Astrocyte of the cerebellum (primary cell): ENCODE measurements around the gene EMC6.
A peak's percentile ranks its signal among the peaks of the same experiment; 100 is the strongest.

Experiments used
- DNase-seq: peaks from one replicate; pipeline ENCODE4 v3.0.0-alpha.2; 2011; ENCODE audit warnings: low read depth
- H3K4me3 ChIP-seq: 2 replicates; pipeline ENCODE4 v1.5.1; 2011; ENCODE audit warnings: mild to moderate bottlenecking, low read depth, low read length, moderate library complexity
- in situ Hi-C: cut with HindIII; loops from 2 replicates; pipeline ENCODE4 v1.10.0; 2017; ENCODE audit warnings: low sequenced_read_pairs
- TF ChIP-seq, protein P1 (sequence below): IDR thresholded peaks from 2 replicates; pipeline ENCODE4 v1.5.1; 2012; ENCODE audit warnings: low read length, low read depth, moderate library complexity, mild to moderate bottlenecking; ENCODE audit errors: missing control alignments

The EMC6 gene

DNA sequence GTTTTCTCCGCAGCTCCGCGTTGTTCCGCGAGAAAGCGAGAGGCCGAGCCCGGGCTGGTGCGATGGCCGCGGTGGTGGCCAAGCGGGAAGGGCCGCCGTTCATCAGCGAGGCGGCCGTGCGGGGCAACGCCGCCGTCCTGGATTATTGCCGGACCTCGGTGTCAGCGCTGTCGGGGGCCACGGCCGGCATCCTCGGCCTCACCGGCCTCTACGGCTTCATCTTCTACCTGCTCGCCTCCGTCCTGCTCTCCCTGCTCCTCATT lies 404 bp downstream of the EMC6 start:
- TF ChIP-seq, protein P1, sequence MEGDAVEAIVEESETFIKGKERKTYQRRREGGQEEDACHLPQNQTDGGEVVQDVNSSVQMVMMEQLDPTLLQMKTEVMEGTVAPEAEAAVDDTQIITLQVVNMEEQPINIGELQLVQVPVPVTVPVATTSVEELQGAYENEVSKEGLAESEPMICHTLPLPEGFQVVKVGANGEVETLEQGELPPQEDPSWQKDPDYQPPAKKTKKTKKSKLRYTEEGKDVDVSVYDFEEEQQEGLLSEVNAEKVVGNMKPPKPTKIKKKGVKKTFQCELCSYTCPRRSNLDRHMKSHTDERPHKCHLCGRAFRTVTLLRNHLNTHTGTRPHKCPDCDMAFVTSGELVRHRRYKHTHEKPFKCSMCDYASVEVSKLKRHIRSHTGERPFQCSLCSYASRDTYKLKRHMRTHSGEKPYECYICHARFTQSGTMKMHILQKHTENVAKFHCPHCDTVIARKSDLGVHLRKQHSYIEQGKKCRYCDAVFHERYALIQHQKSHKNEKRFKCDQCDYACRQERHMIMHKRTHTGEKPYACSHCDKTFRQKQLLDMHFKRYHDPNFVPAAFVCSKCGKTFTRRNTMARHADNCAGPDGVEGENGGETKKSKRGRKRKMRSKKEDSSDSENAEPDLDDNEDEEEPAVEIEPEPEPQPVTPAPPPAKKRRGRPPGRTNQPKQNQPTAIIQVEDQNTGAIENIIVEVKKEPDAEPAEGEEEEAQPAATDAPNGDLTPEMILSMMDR = no peak
- peak overlapping the region; percentile 99 for H3K4me3 ChIP-seq
- in situ Hi-C loops = no loop called here
- DNase-seq = no peak

DNA sequence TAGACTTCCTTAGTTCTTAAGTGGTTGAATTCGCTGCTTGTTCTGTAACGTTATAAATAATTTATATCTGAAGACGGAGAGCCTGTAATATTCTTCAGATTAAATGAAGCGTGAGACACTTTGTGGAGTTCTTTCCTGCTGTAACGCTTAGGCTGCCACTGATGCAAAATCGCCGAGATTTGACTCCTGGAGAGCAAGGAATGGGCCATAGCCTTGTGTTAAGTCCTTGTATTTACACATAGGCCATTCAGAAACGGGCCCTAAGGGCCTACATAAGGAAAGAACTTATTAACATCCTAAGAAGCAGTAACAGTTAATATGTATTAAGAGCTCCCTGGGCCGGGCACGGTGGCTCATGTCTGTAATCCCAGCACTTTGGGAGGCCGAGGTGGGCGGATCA lies 936 bp downstream of the EMC6 start:
- TF ChIP-seq, protein P1 = no peak
- H3K4me3 ChIP-seq = peak overlapping the region; percentile 99
- DNase-seq = no peak
- in situ Hi-C loops = no loop called here

DNA sequence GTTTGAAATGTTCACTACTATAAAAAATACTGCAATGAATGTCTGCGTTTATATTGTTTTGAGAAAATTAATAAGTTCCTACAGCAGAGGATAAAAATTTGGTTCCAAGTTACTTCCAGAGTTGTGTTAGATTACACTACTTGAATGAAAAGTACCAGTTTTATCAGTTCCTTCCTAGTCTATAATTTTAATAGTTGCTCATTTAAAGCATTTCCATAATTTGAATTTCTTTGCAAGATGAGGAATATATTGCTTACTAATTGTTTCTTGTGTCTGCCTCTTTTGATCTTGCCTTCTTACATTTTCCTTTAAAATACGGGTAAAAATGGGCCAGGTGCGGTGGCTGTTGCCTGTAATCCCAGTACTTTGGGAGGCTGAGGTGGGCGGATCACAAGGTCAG lies 4.0 kb downstream of the EMC6 start:
- DNase-seq = no peak
- TF ChIP-seq, protein P1 = no peak
- no peak overlapping the region for H3K4me3 ChIP-seq
- in situ Hi-C loops = no loop called here

DNA sequence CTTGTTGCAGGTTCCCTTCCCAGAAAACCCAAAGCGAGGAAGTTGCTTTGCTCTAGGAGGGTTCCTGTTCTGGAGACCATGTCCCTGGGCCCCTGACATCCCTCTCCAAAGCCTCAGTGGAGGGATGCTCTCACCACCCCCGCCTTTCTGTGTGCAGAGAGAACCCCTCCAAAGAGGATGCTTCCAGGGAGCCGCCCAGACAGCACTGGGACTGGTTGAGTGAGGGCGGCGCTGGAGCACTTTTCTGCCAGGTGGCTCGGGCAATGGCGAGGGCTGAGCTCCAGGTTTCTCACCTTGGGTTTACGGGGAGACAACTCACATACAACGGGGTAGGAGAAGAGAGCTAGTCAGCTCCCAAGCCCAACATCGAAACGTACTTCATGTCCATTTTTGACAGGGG lies 7.3 kb downstream of the EMC6 start:
- no peak overlapping the region for H3K4me3 ChIP-seq
- TF ChIP-seq, protein P1 = no peak
- no peak for DNase-seq
- in situ Hi-C loops = no loop called here

DNA sequence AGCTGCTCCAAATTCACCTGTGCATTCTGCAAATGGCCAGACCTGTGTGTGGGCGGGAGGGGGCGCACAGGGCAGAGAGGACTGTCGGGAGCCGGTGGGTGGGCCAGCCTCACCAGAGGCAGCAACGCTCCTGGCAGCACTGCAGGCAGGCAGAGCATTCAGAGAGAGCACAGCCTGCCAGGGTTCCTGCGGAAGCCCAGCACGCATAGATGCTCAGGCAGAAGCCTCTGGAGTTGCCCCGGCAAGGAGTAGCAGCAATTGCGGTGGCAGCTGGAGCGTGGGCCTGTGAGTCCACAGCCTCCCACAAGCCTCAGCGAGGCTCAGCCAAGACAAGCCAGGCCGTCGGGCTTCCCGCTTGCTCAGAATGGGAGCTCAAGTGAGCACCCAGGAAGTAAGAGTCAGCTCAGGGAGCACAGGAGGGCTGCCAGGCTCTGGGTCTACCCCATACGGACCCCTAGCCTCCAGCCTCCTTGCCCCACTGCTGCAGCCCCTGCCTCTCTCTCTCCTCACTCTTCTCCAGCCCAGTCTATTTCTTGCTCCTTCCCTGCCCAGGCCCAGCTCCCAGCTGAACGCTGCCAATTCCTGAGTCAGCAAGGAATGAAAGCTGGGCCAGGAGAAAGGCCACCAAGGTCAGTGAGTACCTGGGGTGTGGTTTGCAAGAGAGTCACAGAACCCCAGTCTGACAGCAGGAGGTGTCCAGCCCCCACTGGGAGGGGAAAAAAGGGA lies 9.6 kb downstream of the EMC6 start:
- DNase-seq = no peak
- in situ Hi-C loops = no loop called here
- no peak overlapping the region for H3K4me3 ChIP-seq
- TF ChIP-seq, protein P1 = no peak

DNA sequence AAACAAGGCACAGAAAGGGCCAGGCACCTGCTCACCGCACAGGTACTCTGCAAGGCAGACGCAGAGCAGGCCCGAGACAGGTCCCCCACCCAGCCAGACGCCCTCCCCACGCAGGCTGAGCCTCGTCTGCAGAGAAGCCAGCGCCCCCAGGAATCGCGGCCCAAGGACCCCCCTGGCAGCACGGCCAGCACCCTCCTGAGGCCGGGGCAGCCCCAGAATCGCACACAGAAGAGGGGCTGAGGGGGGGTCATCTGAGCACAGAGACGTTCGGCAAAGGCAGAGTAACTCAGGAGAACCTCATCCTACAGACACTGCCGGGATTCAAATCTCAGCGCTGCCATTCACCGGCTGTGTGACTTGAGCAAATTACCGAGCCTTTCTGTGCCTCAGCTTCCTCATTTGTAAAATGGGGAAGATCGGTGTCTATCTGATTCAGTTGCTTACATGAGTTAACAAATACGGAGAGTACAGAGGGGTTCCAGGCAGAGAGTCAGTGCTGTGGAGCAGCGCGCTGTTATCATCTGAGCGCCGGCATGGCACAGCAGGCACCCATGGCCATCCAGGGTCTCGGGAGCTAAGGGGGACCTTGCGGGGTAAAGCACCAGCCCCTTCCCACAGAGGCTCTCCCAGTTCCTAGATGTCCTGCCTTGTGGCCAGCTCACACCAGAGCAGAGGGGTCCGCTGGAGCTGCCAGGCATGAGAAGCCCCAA lies 10.4 kb downstream of the EMC6 start:
- no peak for DNase-seq
- in situ Hi-C loops = no loop called here
- no peak overlapping the region for H3K4me3 ChIP-seq
- TF ChIP-seq, protein P1 = no peak
